Tibial artery (tissue), 4 donors: ENCODE results near the gene SRMS.
"Not testable (repeated sequence)": the region's sequence is repeated elsewhere in the genome, so short reads cannot be mapped to it uniquely, and the experiment has no call there.

ENCODE experiments used
- DNase-seq, 2 donors: peaks; one replicate each; pipeline ENCODE4 v3.0.0-alpha.2; 2019
- H3K27ac ChIP-seq, 2 donors: fragments of 200-600 bp; sonication (generic) in 1 of 2; 1 replicate in 1 of 2; 2 replicates in 1 of 2; pipeline ENCODE4 v1.5.1; 2018 to 2019; ENCODE audit warnings: mild to moderate bottlenecking in 1 of 2
- H3K27me3 ChIP-seq, 2 donors: fragments of 200-600 bp; sonication (generic) in 1 of 2; one replicate each; pipeline versions ENCODE4 v1.5.1 to v1.6.0; 2016 to 2019
- H3K36me3 ChIP-seq, 3 donors: fragments of 200-600 bp; sonication (generic) in 2 of 3; one replicate each; pipeline ENCODE4 v1.5.1; 2016 to 2019; ENCODE audit warnings: mild to moderate bottlenecking in 2 of 3
- H3K4me1 ChIP-seq, 4 donors: fragments of 200-600 bp; sonication (generic) in 2 of 4; 1 replicate in 3 of 4; 2 replicates in 1 of 4; pipeline ENCODE4 v1.5.1; 2016 to 2019
- H3K4me3 ChIP-seq, 2 donors: fragments of 200-600 bp; sonication (generic) in 1 of 2; 1 replicate in 1 of 2; 2 replicates in 1 of 2; pipeline ENCODE4 v1.5.1; 2018 to 2019; ENCODE audit warnings: mild to moderate bottlenecking in 2 of 2
- H3K9me3 ChIP-seq, 3 donors: fragments of 200-600 bp; sonication (generic) in 1 of 3; one replicate each; pipeline ENCODE4 v1.5.1; 2016 to 2019
- CTCF ChIP-seq, 2 experiments: fragments of 200-600 bp in 1 of 2; fragments of 450-650 bp in 1 of 2; IDR thresholded peaks; one replicate each; pipeline ENCODE4 v1.5.1; 2017 to 2019; ENCODE audit warnings: antibody characterized with exemption in 2 of 2, mild to moderate bottlenecking in 1 of 2, moderate library complexity in 1 of 2
- intact Hi-C: fragments of 100-400 bp; cut with DNase I; formaldehyde crosslinking; loops from one replicate; pipeline ENCODE4 v1.15.0; 2023; ENCODE audit warnings: low total_unique reads

The SRMS gene

GRCh38 chr20:63560856-63561609, 13.5 kb upstream of the SRMS start:
- intact Hi-C loops = no loop called here
- peaks cover 10 to 77% (median 74%) of the 10 kb centered on the region in 3 donors for H3K36me3 ChIP-seq
- H3K27ac ChIP-seq = no peak overlapping the region
- H3K4me1 ChIP-seq = no peaks in the 10 kb centered on the region
- H3K4me3 ChIP-seq = no peak overlapping the region
- H3K27me3 ChIP-seq = no peaks in the 10 kb centered on the region
- DNase-seq = no peak
- TF ChIP-seq CTCF (IDR thresholded peaks at IDR 0.05) = no peak
- H3K9me3 ChIP-seq = no peaks in the 10 kb centered on the region

GRCh38 chr20:63560333-63560805, 12.8 kb upstream of the SRMS start:
- intact Hi-C loops = no loop called here
- no peak for DNase-seq
- no peaks in the 10 kb centered on the region for H3K9me3 ChIP-seq
- H3K4me3 ChIP-seq = no peak overlapping the region
- no peaks in the 10 kb centered on the region for H3K4me1 ChIP-seq
- H3K27ac ChIP-seq = no peak overlapping the region
- H3K36me3 ChIP-seq = peaks cover 10 to 70% (median 68%) of the 10 kb centered on the region in 3 donors
- H3K27me3 ChIP-seq = peaks cover 0 to under 1% of the 10 kb centered on the region in 2 donors
- no peak for TF ChIP-seq CTCF (IDR thresholded peaks at IDR 0.05)

- H3K27ac ChIP-seq, intact Hi-C loops, DNase-seq, H3K9me3 ChIP-seq, H3K4me1 ChIP-seq, H3K4me3 ChIP-seq, H3K27me3 ChIP-seq: not testable (repeated sequence)
- H3K36me3 ChIP-seq = peaks cover 10 to 63% (median 62%) of the 10 kb centered on the region in 3 donors
These were observed 12.2 kb upstream of the SRMS start for GRCh38 chr20:63559485-63560332.

GRCh38 chr20:63558804-63559484, 11.4 kb upstream of the SRMS start:
- H3K4me3 ChIP-seq = no peak overlapping the region
- no peaks in the 10 kb centered on the region for H3K9me3 ChIP-seq
- H3K27ac ChIP-seq = no peak overlapping the region
- H3K36me3 ChIP-seq = peaks cover 10 to 56% (median 54%) of the 10 kb centered on the region in 3 donors
- no peak for TF ChIP-seq CTCF (IDR thresholded peaks at IDR 0.05)
- peaks cover 0 to 9% of the 10 kb centered on the region in 2 donors for H3K27me3 ChIP-seq
- intact Hi-C loops = no loop called here
- no peak for DNase-seq
- peaks cover 0 to 6% (median 3%) of the 10 kb centered on the region in 4 donors for H3K4me1 ChIP-seq

GRCh38 chr20:63557481-63557891, 9.9 kb upstream of the SRMS start:
- no peak for DNase-seq
- Histone ChIP-seq H3K36me3 (peaks cover 2 to 41% (median 40%) of the 10 kb centered on the region in 3 donors), H3K4me1 (peaks cover 0 to 14% (median 9%) of the 10 kb centered on the region in 4 donors), H3K27me3 (peaks cover 0 to 24% of the 10 kb centered on the region in 2 donors), H3K27ac (no peak overlapping the region), H3K4me3 (no peak overlapping the region), H3K9me3 (no peaks in the 10 kb centered on the region)
- intact Hi-C loops = no loop called here
- no peak for TF ChIP-seq CTCF (IDR thresholded peaks at IDR 0.05)
